K562 (cell line): ENCODE results near the gene CCR7.

Source experiments
- CREB1 ChIP-seq, 2 experiments: sonication (generic) in 1 of 2; formaldehyde crosslinking in 1 of 2; IDR thresholded peaks; 2 replicates each; pipeline versions ENCODE4 v1.6.1 to v1.8.0; 2012 to 2022; ENCODE audit warnings: inconsistent platforms in 1 of 2, mild to moderate bottlenecking in 1 of 2, missing genetic modification reagents in 1 of 2, moderate library complexity in 1 of 2
- DNMT1 ChIP-seq: fragments of 450-650 bp; IDR thresholded peaks from 2 replicates; pipeline ENCODE4 v1.6.1; 2016; ENCODE audit warnings: antibody characterized with exemption, mild to moderate bottlenecking
- E2F5 ChIP-seq: sonication (generic); formaldehyde crosslinking; IDR thresholded peaks from 2 replicates; pipeline ENCODE4 v1.8.0; 2022; ENCODE audit warnings: mild to moderate bottlenecking, missing genetic modification reagents
- FOXO4 ChIP-seq: fragments of 450-650 bp; formaldehyde crosslinking; IDR thresholded peaks from 2 replicates; pipeline ENCODE4 v1.4.0; 2020; ENCODE audit warnings: mild to moderate bottlenecking, moderate library complexity
- IRF1 ChIP-seq: sonication (generic); formaldehyde crosslinking; IDR thresholded peaks from 2 replicates; pipeline ENCODE4 v1.8.0; 2022; ENCODE audit warnings: missing genetic modification reagents, mild to moderate bottlenecking, borderline replicate concordance
- LARP7 ChIP-seq: fragments of 450-650 bp; IDR thresholded peaks from 2 replicates; pipeline ENCODE4 v1.6.1; 2016
- MTA1 ChIP-seq: fragments of 450-650 bp; IDR thresholded peaks from 2 replicates; pipeline ENCODE4 v1.6.1; 2017; ENCODE audit warnings: borderline replicate concordance
- RBBP5 ChIP-seq: fragments of 200-600 bp; sonication (generic); IDR thresholded peaks from 2 replicates; pipeline ENCODE4 v1.6.1; 2012; ENCODE audit warnings: borderline replicate concordance, mild to moderate bottlenecking, low read length, control low read depth, inconsistent platforms; ENCODE audit not compliant: insufficient read depth, poor library complexity, severe bottlenecking
- ZNF274 ChIP-seq: IDR thresholded peaks from 2 replicates; pipeline ENCODE4 v1.6.1; 2011; ENCODE audit warnings: low read depth, mild to moderate bottlenecking, low read length, moderate library complexity, borderline replicate concordance

- TF ChIP-seq LARP7 (no peak), CREB1 (IDR thresholded peaks at IDR 0.05) (no peak), CREB1 (CRISPR knock-in tag; IDR thresholded peaks at IDR 0.05) (no peak), DNMT1 (no peak), MTA1 (no peak), ZNF274 (no peak), IRF1 (CRISPR knock-in tag) (no peak), RBBP5 (no peak), E2F5 (no peak), FOXO4 (CRISPR knock-in tag) (no peak)
These were observed 14.7 kb downstream of the CCR7 start for GRCh38 chr17:40550608-40551007.
